ENCODE measurements around the gene SETX. TPM values are rescaled to one million over a fixed set of nuclear protein-coding genes. Genes with fewer than 3 reads are reported as not detected.

SETX gene
- total and polyA plus RNA-seq, 2 of the 13 experiments (the other 11 are each of a cell fraction or from before 2014, with no cell fraction given), result 13.2 to 39.0 TPM

GRCh38 chr9:132354637-132355355 lies at the start of gene SETX (continued):
- TF ChIP-seq PPARG (CRISPR knock-in tag; conservative IDR thresholded peaks at IDR 0.05), result no peak
- TF ChIP-seq TFAP4 (IDR thresholded peaks at IDR 0.05; ENCODE audit: borderline replicate concordance, low read depth), result peak; percentile 76
- no peak for TF ChIP-seq ZNF766 (CRISPR knock-in tag; IDR thresholded peaks at IDR 0.05; ENCODE audit: borderline replicate concordance)
- peak; percentile 62; the same call in 1 of the 2 replicates for TF ChIP-seq CBFB (CRISPR knock-in tag; IDR thresholded peaks at IDR 0.05)
- TF ChIP-seq ZNF569 (CRISPR knock-in tag; IDR thresholded peaks at IDR 0.05; ENCODE audit: borderline replicate concordance), result no peak
- peak; percentile 21; the same call in 1 of the 2 replicates for TF ChIP-seq BCL6 (CRISPR knock-in tag; IDR thresholded peaks at IDR 0.05)
- TF ChIP-seq ZSCAN22 (CRISPR knock-in tag; IDR thresholded peaks at IDR 0.05), result no peak
- TF ChIP-seq SAP130 (CRISPR knock-in tag; IDR thresholded peaks at IDR 0.05; ENCODE audit: low read depth), result peak; percentile 92
- no peak; the same call in 1 of the 2 replicates for TF ChIP-seq ZSCAN9 (CRISPR knock-in tag; IDR thresholded peaks at IDR 0.05; ENCODE audit: borderline replicate concordance)
- TF ChIP-seq ZSCAN21 (CRISPR knock-in tag; IDR thresholded peaks at IDR 0.05; ENCODE audit: borderline replicate concordance), result peak; percentile 47; the same call in 1 of the 2 replicates
- TF ChIP-seq, protein P1, sequence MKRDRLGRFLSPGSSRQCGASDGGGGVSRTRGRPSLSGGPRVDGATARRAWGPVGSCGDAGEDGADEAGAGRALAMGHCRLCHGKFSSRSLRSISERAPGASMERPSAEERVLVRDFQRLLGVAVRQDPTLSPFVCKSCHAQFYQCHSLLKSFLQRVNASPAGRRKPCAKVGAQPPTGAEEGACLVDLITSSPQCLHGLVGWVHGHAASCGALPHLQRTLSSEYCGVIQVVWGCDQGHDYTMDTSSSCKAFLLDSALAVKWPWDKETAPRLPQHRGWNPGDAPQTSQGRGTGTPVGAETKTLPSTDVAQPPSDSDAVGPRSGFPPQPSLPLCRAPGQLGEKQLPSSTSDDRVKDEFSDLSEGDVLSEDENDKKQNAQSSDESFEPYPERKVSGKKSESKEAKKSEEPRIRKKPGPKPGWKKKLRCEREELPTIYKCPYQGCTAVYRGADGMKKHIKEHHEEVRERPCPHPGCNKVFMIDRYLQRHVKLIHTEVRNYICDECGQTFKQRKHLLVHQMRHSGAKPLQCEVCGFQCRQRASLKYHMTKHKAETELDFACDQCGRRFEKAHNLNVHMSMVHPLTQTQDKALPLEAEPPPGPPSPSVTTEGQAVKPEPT (CRISPR knock-in tag; IDR thresholded peaks at IDR 0.05; ENCODE audit: low read depth), result no peak
- no peak for TF ChIP-seq ZBTB40 (IDR thresholded peaks at IDR 0.05)
- peak; percentile 68 for TF ChIP-seq ZBTB40 (CRISPR knock-in tag; IDR thresholded peaks at IDR 0.05)
- TF ChIP-seq CEBPG (CRISPR knock-in tag; IDR thresholded peaks at IDR 0.05), result no peak
- TF ChIP-seq EHMT2 (IDR thresholded peaks at IDR 0.05; ENCODE audit: borderline replicate concordance, low read depth, low read length), result no peak
- 0 out of 2 replicates have a peak, but pooled peaks have one; percentile 23 for TF ChIP-seq ZNF451 (CRISPR knock-in tag; IDR thresholded peaks at IDR 0.05)
- peak; percentile 61; the same call in 1 of the 2 replicates for TF ChIP-seq ZNF232 (CRISPR knock-in tag; IDR thresholded peaks at IDR 0.05; ENCODE audit: borderline replicate concordance)
- TF ChIP-seq ZFP36 (IDR thresholded peaks at IDR 0.05; ENCODE audit: borderline replicate concordance, low read depth, low read length, partially characterized antibody), result no peak
